ENCODE measurements around the gene THEM4.

The THEM4 gene

GRCh38 chr1:151949371-151950193, 40.3 kb upstream of the THEM4 start:
- TF ChIP-seq PATZ1 (CRISPR knock-in tag; IDR thresholded peaks at IDR 0.05; ENCODE audit: borderline replicate concordance) (no peak), BACH2 (CRISPR knock-in tag; IDR thresholded peaks at IDR 0.05; ENCODE audit: borderline replicate concordance) (no peak), CREB5 (CRISPR knock-in tag; IDR thresholded peaks at IDR 0.05; ENCODE audit: low read depth) (no peak), RARB (CRISPR knock-in tag; IDR thresholded peaks at IDR 0.05) (no peak), TCF4 (CRISPR knock-in tag; IDR thresholded peaks at IDR 0.05; ENCODE audit: borderline replicate concordance) (no peak), CSDC2 (CRISPR knock-in tag; IDR thresholded peaks at IDR 0.05) (no peak), ARNTL (CRISPR knock-in tag; IDR thresholded peaks at IDR 0.05; ENCODE audit: borderline replicate concordance, low read depth) (no peak), PPARA (CRISPR knock-in tag; IDR thresholded peaks at IDR 0.05; ENCODE audit: borderline replicate concordance) (no peak), ESRRG (CRISPR knock-in tag; IDR thresholded peaks at IDR 0.05) (no peak), TOX (CRISPR knock-in tag; IDR thresholded peaks at IDR 0.05; ENCODE audit: borderline replicate concordance) (no peak), ZFP30 (CRISPR knock-in tag; IDR thresholded peaks at IDR 0.05) (no peak), ISL1 (CRISPR knock-in tag; IDR thresholded peaks at IDR 0.05) (no peak)
- ATAC-seq: no peak

- no peak for ATAC-seq
- TF ChIP-seq PATZ1 (CRISPR knock-in tag; IDR thresholded peaks at IDR 0.05; ENCODE audit: borderline replicate concordance) (no peak), ESRRG (CRISPR knock-in tag; IDR thresholded peaks at IDR 0.05) (no peak), RARB (CRISPR knock-in tag; IDR thresholded peaks at IDR 0.05) (no peak)
Measured at GRCh38 chr1:151948506-151948905, 39.2 kb upstream of the THEM4 start.

GRCh38 chr1:151947140-151947539, 37.8 kb upstream of the THEM4 start:
- no peak for TF ChIP-seq RARB (CRISPR knock-in tag; IDR thresholded peaks at IDR 0.05)
- TF ChIP-seq OSR1 (CRISPR knock-in tag; IDR thresholded peaks at IDR 0.05): no peak
- no peak for TF ChIP-seq SNAI2 (CRISPR knock-in tag; IDR thresholded peaks at IDR 0.05)
- TF ChIP-seq TOX (CRISPR knock-in tag; IDR thresholded peaks at IDR 0.05; ENCODE audit: borderline replicate concordance): no peak
- no peak for TF ChIP-seq BACH2 (CRISPR knock-in tag; IDR thresholded peaks at IDR 0.05; ENCODE audit: borderline replicate concordance)
- TF ChIP-seq ZNF70 (CRISPR knock-in tag; IDR thresholded peaks at IDR 0.05): no peak
- TF ChIP-seq ZNF8 (CRISPR knock-in tag; IDR thresholded peaks at IDR 0.05): no peak
- ATAC-seq: no peak

GRCh38 chr1:151945725-151946722, 36.7 kb upstream of the THEM4 start:
- peak; percentile 75 for ATAC-seq
- no peak for TF ChIP-seq POU6F1 (CRISPR knock-in tag; IDR thresholded peaks at IDR 0.05; ENCODE audit: borderline replicate concordance, low read depth)
- no peak for TF ChIP-seq CSRNP3 (CRISPR knock-in tag; IDR thresholded peaks at IDR 0.05)
- TF ChIP-seq OSR1 (CRISPR knock-in tag; IDR thresholded peaks at IDR 0.05): no peak
- no peak; the same call in 1 of the 2 replicates for TF ChIP-seq PATZ1 (CRISPR knock-in tag; IDR thresholded peaks at IDR 0.05; ENCODE audit: borderline replicate concordance)
- no peak for TF ChIP-seq GLIS3 (CRISPR knock-in tag; IDR thresholded peaks at IDR 0.05)
- TF ChIP-seq PPARA (CRISPR knock-in tag; IDR thresholded peaks at IDR 0.05; ENCODE audit: borderline replicate concordance): no peak
- TF ChIP-seq RARB (CRISPR knock-in tag; IDR thresholded peaks at IDR 0.05): no peak
